ENCODE data around the gene SART1.

DNA sequence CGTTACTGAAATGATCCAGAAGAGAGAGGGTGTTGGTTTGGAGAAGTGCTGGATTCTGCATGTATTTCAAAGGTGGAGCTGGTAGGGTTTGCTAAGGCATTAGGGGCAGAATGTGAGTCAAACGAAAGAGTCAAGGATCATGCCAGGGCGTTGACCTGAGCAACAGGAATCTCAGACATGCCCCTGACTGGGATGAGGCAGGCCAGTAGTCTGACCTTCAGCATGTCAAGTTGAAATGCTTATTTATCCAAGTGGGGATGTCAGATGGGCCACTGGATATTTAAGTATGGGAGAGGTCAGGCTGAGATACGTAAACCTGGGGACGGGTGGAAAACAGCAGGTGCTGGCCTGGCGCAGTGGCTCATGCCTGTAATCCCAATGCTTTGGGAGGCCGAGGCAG is 19.0 kb upstream of the SART1 start:
- TF ChIP-seq, protein P1, sequence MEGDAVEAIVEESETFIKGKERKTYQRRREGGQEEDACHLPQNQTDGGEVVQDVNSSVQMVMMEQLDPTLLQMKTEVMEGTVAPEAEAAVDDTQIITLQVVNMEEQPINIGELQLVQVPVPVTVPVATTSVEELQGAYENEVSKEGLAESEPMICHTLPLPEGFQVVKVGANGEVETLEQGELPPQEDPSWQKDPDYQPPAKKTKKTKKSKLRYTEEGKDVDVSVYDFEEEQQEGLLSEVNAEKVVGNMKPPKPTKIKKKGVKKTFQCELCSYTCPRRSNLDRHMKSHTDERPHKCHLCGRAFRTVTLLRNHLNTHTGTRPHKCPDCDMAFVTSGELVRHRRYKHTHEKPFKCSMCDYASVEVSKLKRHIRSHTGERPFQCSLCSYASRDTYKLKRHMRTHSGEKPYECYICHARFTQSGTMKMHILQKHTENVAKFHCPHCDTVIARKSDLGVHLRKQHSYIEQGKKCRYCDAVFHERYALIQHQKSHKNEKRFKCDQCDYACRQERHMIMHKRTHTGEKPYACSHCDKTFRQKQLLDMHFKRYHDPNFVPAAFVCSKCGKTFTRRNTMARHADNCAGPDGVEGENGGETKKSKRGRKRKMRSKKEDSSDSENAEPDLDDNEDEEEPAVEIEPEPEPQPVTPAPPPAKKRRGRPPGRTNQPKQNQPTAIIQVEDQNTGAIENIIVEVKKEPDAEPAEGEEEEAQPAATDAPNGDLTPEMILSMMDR (IDR thresholded peaks at IDR 0.05), result no peak
- TF ChIP-seq POLR2A (IDR thresholded peaks at IDR 0.05), result no peak

Measured in Peyer's patch (tissue), 4 donors.